Measurements from ENCODE around the gene FSTL4.

DNA sequence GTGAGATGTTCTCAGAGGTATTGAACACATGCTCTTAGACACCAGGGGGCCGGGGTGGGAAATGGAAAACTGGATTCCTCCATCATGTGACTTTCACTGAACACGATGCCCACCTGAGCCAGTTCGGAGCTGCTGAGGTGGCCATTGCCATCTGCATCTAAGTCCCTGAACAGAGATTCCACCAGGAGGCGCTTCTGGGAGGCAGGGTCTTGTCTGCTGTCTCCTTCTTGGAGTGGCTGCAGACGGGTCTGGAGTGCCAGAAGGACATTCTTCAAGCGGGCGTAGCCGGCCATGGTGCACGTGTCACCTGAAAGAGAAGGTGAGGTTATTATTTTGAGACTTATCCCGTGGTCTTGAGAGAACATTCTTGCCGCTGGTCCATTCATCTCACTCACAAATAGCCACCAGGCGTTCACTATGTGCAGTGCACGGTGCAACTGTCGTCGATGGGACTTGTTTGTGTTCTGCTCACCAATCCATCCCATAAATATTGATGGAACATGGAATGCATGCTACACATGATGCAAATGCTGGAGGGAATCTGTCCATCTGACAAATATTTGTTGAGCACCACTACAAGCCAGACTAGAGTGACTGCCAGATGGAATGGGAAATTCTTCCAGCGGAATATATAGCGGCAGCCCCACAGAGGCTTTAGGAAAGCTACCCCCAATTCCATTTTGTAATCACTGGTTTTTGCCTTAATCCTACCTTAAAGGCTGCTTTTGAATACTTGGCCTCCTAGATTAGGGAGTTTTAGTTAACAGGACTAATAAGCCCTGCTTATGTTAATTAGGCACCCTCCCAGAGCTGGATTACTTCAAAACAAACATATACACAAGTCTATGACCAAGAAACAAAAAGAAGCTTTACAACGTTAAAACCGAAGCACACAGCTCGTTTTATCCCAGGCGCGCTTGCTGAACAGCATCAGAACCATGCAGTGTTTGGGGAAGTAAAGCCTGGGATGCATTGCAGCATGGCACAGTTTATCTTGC, 295.7 kb downstream of the FSTL4 start:
- TF ChIP-seq FOS (IDR thresholded peaks at IDR 0.05; ENCODE audit: low read depth, low read length) (no peak), RAD21 (IDR thresholded peaks at IDR 0.05; ENCODE audit: low read length) (no peak), BHLHE40 (IDR thresholded peaks at IDR 0.05; ENCODE audit: low read depth, low read length) (no peak), POLR2A (IDR thresholded peaks at IDR 0.05; ENCODE audit: low read depth, low read length) (no peak), MXI1 (IDR thresholded peaks at IDR 0.05; ENCODE audit: borderline replicate concordance, low read depth, low read length) (no peak), SMC3 (IDR thresholded peaks at IDR 0.05; ENCODE audit: low read depth, low read length) (no peak), CEBPB (IDR thresholded peaks at IDR 0.05; ENCODE audit: low read depth, low read length) (no peak), CHD1 (IDR thresholded peaks at IDR 0.05; ENCODE audit: low read depth, low read length) (no peak), RCOR1 (IDR thresholded peaks at IDR 0.05; ENCODE audit: insufficient replicate concordance, low read length) (no peak), RFX5 (IDR thresholded peaks at IDR 0.05; ENCODE audit: low read depth, low read length) (no peak)
- TF ChIP-seq, protein P1, sequence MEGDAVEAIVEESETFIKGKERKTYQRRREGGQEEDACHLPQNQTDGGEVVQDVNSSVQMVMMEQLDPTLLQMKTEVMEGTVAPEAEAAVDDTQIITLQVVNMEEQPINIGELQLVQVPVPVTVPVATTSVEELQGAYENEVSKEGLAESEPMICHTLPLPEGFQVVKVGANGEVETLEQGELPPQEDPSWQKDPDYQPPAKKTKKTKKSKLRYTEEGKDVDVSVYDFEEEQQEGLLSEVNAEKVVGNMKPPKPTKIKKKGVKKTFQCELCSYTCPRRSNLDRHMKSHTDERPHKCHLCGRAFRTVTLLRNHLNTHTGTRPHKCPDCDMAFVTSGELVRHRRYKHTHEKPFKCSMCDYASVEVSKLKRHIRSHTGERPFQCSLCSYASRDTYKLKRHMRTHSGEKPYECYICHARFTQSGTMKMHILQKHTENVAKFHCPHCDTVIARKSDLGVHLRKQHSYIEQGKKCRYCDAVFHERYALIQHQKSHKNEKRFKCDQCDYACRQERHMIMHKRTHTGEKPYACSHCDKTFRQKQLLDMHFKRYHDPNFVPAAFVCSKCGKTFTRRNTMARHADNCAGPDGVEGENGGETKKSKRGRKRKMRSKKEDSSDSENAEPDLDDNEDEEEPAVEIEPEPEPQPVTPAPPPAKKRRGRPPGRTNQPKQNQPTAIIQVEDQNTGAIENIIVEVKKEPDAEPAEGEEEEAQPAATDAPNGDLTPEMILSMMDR (conservative IDR thresholded peaks at IDR 0.05; ENCODE audit: low read depth, low read length): 0 out of 2 replicates have a peak, but pooled peaks have one; percentile 11
- TF ChIP-seq, protein P2, sequence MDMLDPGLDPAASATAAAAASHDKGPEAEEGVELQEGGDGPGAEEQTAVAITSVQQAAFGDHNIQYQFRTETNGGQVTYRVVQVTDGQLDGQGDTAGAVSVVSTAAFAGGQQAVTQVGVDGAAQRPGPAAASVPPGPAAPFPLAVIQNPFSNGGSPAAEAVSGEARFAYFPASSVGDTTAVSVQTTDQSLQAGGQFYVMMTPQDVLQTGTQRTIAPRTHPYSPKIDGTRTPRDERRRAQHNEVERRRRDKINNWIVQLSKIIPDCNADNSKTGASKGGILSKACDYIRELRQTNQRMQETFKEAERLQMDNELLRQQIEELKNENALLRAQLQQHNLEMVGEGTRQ (IDR thresholded peaks at IDR 0.05; ENCODE audit: low read depth, low read length): no peak

Data from IMR-90 (cell line).